HG02840 (cell line): ENCODE measurements around the gene TGFB3.
"Not testable (repeated sequence)": the region's sequence is repeated elsewhere in the genome, so short reads cannot be mapped to it uniquely, and the experiment has no call there.

Experiments used
- ATAC-seq: cut with Tn5 transposase; IDR thresholded peaks from one replicate; pipeline ENCODE4 v1.9.1; 2021; ENCODE audit warnings: mild to moderate bottlenecking, moderate library complexity, moderate number of reproducible peaks; ENCODE audit not compliant: unreplicated experiment, low FRiP score

TGFB3 gene

DNA sequence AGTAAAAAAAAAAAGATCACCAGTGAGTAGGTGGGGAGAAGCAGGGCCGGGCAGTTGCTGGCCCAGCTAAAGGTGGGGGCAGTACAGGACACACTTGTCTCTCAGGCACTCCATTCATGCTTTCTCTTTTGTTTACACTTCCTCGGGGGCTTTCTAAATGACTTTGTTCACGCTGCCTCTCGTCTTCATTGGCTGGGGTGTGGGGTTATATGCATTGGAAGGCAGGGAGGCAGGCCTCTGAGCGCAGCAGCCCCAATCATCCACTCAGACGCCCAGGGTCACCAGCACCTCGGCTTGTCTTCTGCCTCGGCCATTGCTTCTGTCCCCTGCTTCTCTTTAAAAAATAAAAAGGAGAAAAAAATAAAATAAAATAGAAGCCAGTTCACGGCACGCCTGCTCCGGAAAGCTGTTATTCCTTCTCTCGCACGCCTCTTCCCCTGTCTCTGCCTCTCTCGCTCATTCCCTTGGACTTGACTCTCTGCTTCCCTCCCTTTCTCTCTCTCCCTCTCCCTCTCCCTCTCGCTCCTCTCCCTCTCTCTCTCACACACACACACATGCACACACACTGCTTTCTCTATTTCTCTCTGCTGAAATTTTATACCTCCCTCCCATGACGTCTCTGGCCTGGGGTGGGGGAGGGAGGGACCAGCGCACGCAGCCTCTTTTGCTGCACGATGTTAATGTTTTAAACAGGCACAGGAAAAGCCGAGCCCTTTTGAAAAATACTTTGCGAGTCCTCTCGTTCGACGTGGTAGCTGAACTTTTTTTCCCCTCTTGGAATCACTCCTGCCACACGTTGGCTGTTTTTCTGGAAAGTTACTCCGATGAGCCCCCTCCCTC, at the start of gene TGFB3:
TSS of gene TGFB3 (minus strand) at position 570 of the 840 bp plus-strand sequence. CDS start 1,102 bp downstream, outside the sequence.
- no peak for ATAC-seq

DNA sequence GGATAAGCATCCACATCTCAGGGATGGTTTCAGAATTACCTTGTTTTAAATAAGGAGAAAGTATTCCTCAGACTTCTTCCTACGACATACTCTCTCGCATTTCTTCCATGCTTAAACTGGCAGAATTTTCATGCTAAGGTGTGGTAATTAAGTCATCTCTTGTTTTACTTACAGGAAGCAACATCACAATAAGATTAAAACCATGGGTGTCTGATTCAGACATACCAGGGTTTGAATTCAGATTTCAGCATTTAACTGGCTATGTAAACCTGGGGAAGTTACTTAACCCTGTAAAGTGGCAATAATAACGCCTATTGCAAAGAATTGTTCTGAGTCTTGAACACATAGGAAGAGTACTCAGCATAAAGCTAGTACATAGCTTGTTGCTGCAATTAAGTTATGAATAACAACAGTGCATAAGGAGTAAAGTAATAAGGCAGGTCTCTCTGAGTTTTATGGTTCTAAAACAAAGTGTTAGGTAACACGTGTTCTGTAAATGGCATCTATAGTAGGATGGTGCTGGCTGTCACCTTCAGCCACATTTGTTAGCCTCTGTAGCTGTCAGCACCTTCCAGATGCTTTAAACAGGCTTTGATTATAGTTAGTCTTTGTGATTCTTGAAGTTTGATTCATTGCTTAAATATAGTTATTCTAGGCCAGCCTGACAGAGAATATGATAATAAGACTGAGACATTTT, 42.6 kb upstream of the TGFB3 start:
- no peak for ATAC-seq

DNA sequence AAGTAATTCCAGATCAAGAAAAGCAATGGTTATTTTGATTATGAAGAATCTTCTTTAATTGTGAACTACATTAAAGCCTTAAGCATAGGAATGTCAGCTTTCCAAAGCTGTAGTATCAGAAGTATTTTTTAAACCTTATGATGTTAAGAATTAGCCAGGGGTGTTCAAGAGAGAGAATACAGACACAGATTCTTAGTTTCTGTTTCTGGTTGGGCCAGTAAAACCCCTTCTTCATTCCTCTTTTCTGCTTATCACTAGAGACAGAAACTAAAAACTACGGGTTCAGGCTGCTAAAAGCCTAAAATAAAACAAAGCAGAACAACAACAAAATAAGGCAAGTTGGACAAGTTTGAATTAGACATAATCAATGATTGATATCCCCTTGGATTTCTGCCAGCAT, 42.0 kb upstream of the TGFB3 start:
- no peak for ATAC-seq

DNA sequence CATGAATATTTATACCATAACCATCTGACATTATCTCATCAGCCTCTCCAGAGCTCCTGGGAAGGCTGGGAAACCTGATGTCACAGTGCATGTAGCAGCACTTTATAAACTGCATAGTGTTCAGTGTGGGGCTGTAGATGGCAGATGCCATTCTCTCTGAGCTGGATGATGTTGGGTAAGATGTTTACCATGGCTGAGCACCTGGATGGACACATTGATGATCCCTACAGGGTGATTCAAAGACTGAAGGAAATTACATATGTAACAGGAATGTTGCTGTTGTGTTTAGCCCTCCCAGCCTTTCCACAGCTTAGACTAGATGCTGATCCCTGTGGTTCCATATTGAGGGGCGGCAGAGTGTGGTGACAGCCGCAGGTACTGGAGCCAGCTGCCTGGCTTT, 41.2 kb upstream of the TGFB3 start:
- ATAC-seq: no peak

DNA sequence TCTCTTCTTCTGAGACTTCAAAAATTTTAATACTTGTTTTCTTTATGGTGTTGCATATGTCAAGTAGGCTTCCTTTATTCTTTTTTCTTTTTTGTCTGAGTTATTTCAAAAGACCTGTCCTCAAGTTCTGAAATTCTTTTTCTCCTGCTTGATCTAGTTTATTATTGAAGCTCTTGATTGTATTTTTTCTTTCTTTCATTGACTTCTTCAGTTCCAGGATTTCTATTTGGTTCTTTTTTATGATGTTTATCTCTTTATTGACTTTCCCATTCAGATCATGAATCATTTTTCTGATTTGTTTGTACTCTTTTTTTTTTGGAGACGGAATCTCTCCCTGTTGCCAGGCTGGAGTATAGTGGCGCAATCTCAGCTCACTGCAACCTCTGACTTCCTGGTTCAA, 37.9 kb upstream of the TGFB3 start:
- no peak for ATAC-seq

DNA sequence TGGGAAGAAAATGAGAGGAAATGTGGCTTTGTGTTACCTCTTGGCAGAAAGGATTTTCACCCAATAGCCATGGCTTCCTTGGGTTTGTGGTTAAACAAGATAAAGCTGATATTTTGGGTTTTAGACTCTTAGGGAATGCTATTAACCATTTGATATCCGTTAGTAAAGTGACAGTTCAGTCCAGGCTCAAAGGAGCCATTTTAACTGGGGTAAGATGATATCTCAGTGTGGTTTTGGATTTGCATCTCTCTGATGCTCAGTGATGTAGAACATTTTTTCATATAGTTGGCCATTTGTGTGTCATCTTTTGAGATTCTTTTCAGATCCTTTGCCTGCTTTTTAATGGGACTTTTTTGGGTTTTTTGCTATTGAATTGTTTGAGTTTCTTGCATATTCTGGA, 33.9 kb upstream of the TGFB3 start:
- no peak for ATAC-seq

DNA sequence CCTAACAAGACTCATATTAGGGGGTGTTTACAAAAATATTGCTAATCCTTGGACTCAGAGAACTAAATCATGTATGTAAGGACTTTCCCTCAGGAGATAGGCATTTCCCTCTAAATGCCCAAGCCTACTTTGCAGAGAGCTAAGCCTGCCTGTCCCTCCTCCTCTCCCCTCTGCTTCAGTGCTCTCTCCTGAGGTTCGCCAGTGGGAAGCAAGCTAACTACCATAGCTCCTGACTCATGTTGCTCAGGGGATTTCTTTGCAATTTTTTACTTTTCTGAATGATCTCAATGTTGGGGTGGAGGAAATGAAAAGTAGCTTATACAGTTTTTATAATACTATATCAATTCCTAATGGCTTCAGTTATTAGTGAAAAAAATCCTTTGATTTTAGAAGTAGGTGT, 33.4 kb upstream of the TGFB3 start:
- ATAC-seq: no peak

DNA sequence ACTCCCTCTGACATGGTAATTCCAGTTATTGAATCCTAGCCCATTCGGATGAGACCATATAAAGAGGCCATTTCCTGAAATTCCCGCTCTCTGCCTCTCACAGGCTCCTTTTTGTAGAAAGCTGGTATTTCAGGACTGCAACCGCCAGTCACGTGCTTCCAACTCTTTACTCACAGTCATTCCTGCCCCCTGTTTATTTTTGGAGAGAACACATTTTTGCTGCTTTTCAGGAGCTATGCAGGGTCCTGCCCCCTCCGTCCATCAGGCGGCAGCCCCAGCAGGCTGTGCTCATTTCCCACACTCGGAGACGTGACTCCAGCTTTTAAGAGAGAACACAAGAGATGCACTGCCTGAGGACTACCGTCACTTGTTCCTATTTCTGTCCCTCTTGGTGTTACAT, 30.6 kb upstream of the TGFB3 start:
- no peak for ATAC-seq

DNA sequence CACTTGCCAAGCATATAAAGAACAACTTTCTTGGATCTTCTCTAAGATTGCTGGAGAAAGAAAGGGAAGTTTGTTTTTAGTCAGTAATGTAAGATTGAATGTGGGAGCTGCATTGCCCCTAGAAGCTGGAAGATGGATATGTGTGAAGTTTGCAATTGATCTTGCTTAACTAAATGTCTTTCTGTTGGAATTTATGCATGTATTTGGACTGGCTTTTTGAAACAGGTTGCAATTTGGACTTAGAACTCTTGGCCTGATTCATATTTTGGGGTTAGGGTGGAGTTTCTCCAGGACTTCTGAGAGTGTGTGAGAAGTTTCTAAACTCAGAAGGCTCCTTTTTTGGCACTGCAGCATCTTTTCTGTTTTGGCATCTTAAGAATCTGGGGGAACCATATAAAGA, 30.1 kb upstream of the TGFB3 start:
- no peak for ATAC-seq

DNA sequence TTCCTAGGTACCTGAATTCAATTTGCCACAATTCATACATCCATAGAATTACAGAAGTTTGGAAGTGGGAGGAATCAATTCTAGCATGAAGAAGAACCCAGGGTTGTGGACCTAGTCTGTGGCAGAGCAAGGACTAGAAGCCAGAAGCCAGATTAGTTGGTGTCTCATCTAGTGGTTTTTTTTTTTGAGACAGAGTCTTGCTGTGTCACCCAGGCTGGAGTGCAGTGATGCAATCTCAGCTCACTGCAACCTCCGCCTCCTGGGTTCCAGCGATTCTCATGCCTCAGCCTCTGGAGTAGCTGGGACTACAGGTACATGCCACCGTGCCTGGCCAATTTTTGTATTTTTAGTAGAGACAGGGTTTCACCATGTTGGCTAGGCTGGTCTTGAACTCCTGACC, 27.8 kb upstream of the TGFB3 start:
- ATAC-seq: not testable (repeated sequence)

DNA sequence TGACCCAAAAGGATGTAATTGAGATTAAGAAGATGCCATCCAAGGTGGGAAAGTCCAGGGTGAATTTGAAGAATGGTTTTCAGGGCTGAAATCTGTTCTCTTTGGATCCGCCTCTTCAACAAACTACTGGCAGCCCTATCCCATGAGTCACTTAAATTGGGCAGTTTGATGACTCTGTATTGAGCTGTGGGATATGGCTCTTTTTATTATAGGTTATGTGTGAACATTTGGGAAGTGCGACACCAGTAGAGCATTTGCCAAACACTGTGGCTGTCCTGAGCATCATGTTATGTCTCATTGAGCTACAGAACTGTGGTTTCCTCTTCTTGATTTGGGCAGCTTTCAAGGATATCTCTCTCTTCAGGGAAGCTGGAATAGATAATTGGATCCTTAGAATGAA, 26.1 kb upstream of the TGFB3 start:
- no peak for ATAC-seq

DNA sequence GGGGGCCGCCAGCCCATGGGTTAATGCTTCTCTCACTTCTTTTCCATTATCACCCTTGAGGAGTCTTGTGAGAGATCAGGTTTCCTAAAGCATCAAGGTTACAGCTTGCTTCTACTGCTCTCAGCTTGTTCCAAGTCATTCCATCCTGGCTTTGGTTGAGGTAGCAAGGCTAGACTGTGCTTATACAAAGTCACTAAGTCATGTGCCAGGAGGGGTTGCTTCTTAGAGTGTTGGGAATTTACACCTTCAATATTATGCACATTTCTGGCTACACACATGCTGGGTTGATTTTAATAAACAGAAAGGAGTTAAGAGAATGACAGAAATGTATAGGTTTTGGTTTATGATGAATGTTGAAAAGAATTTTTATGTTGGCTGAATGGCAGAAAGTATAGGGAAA, 25.6 kb upstream of the TGFB3 start:
- ATAC-seq: no peak

DNA sequence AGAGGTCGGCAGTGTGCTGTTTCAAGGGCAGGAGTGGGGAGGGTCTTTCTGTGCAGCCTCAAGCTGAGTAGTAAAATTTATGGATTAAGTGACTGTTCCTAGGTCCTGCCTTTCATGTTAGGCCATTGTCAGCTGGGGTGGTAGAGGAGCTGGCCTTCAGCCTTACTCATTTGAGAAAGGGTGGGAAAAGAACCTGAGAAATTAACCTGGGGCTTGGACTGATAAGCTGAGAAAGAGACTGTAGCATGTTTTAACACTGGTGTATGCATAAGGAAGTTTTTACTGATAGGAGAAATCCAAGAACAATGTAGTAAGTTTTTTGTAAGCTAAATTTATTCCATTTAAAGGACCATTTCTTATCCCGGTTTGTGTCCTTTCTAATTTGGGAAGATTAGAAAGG, 24.5 kb upstream of the TGFB3 start:
- ATAC-seq: no peak

DNA sequence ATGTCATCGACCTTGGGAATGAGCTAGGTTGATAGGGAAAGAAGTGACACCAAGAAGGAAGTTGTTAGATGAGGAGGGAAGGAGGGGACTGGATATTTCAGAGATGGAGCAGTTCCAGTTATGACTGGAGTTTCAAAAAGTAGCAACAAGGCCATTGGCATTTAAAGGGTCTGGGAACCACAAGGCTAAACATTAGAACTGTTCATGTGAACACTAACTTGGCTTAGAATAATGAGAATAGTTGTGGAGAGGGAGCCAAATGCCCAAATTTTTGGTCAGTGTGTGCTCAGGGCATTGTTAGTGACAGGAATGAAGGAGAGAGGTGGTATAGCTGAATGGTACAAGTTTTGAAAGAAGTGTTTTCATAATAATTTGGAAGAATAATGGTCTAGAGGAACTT, 20.6 kb upstream of the TGFB3 start:
- ATAC-seq: no peak

DNA sequence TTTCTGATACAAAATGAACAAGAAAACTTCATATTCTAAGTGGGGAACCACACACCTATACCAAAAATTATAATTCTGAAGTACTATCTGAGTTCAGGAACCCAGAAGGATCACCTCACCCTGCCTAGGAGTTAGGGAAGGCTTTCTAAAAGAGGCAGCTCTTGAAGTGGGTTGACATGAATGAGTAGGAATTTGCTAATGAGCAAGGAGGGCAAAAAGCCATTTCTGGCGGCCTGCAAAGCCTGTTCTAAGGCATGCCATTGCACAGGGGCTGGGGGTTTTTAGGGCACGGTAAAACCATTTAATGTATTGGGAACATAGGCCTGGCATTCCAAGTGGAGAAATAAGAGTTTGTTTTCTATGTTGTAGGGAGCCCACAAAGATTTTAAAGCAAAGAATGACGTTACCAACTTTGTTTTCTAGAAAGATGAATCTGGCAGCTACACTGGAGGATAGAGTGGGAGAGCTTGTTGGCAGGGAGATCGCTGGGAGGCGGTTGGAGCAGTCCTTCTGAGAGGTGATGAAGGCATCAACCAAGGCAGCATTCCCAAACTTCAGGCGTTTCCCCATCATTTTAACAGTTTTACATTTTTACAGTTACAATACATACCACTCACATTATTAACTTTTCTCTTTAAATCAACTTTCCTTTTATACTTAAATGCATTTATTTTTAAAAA, 17.9 kb upstream of the TGFB3 start:
- ATAC-seq: no peak

DNA sequence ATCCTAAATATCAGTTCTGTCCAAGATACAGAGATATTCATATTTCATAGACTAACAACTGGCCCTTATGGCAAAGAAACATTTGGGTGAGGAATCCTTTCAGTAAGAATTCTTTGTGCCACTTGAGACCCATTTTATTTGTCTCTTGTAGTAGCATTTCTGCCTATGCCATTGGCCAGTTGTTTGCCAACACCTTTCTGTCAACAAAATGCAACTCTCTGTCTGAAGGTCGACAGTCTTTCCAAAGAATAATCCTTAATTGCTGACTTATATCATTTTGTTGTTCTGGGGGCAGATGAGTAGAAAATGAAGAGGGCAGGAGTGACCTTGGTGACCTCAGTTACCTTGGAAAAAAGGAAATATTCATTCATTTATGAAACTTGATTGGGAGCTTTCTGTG, 14.7 kb upstream of the TGFB3 start:
- ATAC-seq: no peak

DNA sequence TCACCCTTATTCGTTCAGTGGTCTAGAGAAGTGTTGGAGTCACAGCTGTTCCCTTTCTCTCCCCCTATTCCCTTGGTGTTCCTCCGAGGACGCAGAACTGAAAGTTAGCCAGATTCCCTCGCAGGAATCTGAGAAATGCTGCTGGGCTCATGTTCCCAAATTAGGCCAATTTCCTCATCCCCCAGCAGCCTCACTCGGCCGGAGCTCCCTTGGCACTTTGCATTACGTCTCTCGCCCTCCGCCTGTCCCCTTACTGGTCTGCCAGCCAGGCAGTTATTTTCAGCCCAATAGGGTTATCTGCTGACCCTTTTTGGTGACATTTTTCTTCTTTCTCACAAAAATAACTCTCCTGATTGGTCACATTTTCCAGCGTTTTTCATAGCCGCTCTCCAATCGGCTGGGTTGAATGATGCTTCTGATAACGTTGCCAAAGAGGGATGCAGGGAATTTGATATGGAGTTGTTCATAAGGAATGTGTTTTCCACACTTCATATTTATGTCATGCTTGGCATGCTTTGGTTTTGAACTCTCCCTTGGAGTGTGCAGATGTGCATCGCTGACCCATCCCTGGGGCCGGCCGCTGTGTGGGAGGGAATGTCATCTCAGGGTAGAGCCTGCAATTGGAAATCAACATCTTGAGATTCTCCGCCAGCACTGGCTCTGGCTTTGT, 13.7 kb upstream of the TGFB3 start:
- no peak for ATAC-seq

DNA sequence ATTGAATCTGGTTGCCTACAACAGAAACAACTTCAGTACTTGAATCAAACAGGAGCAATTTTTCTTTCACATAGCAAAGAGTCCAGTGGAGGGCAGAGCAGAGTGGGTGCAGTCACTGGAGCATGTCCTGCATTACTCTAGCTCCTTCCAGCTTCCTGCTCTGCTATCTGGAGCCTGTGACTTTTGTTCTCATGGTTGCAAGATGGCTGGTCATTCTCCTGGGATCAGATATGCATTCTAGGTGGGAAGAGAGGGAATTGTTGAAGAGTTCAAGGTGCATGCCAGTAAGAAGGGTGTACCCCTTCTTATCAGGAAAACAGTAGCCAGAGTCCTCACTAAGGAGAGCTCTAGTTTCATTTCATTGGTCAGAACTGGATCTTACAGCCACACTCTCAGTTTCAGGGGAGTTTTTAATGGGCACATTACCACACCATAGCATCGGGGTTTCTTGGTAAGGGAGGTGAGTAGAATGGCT, 11.8 kb upstream of the TGFB3 start:
- no peak for ATAC-seq

DNA sequence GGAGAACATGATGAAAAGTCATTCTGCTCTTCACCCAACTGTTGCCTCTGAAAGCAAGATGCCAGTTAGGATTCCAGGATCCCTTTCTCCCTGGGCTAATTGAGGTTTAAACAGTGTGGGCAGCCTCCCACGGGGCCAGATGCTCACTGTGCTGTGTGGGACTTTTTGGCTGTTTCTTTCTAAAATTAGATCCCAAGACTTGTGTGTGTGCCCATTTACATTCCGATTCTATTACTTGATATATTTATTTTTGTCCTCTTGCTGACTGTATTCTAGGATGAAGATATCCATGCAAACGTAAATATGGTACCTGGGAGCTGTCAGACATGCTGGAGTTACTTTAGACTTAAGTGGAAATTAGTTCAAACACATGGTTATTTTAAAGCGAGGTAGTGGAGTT, 10.0 kb upstream of the TGFB3 start:
- ATAC-seq: no peak

DNA sequence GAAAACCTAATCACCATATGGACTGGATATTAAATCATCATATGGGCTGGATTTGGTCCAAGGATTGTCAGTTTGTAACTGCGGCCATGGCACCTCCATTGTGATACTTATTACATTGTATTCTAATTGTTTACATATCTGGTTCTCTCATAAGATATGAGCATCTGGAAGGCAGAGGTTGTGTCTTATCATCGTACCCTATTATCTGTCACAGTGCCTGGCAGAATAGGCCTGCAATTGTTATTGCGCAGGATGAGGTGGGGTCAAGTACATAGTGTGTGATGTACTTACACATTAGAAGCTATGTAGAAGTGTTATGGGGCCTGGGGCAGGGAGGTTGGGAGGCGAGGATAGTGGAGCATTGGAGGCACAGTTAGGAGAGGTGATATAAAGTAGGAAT, 8.5 kb upstream of the TGFB3 start:
- ATAC-seq: no peak

DNA sequence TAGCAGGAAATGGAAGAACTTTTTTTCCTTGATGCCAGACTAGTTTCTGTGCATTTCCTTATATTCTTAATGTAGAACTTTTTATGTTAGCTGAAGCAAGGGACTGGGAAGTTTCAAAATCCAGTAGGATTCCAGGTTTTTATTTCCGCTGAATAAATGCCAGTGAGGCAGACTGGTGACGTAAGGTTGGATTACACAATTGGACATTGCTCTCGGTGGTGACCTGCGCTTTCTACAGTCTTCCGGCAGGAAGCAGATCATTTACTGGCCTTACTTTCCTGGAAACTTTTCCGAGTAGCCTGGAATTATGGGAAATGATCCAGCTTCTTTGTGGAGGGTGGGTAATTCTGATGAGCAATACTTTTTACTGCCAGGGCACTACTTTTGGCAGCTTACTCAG, 7.3 kb upstream of the TGFB3 start:
- ATAC-seq: no peak
